Neural cell (in vitro differentiated cells): ENCODE results near the gene KASH5. TPM values are rescaled to one million over a fixed set of nuclear protein-coding genes. Genes with fewer than 3 reads are reported as not detected.

Experiments
- H2AFZ ChIP-seq: fragments of 200-600, 300-800 bp; sonication (generic), shearing (Covaris generic); 2 replicates; pipeline ENCODE4 v1.6.0; 2014; ENCODE audit warnings: low read depth, mild to moderate bottlenecking, antibody characterized with exemption, low read length, moderate library complexity
- H3F3A ChIP-seq: fragments of 200-600 bp; shearing (Covaris generic); 2 replicates; pipeline ENCODE4 v1.6.1; 2016; ENCODE audit warnings: mild to moderate bottlenecking, moderate library complexity, mixed read lengths, antibody characterized with exemption, low read length; ENCODE audit not compliant: insufficient read depth, poor library complexity, severe bottlenecking
- H3K27ac ChIP-seq: fragments of 200-600, 300-800 bp; sonication (generic), shearing (Covaris generic); 2 replicates; pipeline ENCODE4 v1.5.1; 2014; ENCODE audit warnings: mild to moderate bottlenecking, low read length, moderate library complexity
- H3K27me3 ChIP-seq: fragments of 300-800, 200-600 bp; sonication (generic), shearing (Covaris generic); 2 replicates; pipeline ENCODE4 v1.6.0; 2014; ENCODE audit warnings: mild to moderate bottlenecking, low read depth, low read length, moderate library complexity; ENCODE audit not compliant: insufficient read depth
- H3K36me3 ChIP-seq: fragments of 300-800, 200-600 bp; sonication (generic), shearing (Covaris generic); 2 replicates; pipeline ENCODE4 v1.5.1; 2014; ENCODE audit warnings: mild to moderate bottlenecking, antibody characterized with exemption, low read length, moderate library complexity; ENCODE audit not compliant: insufficient read depth
- H3K4me2 ChIP-seq: fragments of 300-800, 200-600 bp; sonication (generic), shearing (Covaris generic); 2 replicates; pipeline ENCODE4 v1.6.0; 2014; ENCODE audit warnings: mild to moderate bottlenecking, low read length
- H3K4me3 ChIP-seq: fragments of 300-800, 200-600 bp; sonication (generic), shearing (Covaris generic); 2 replicates; pipeline ENCODE4 v1.5.1; 2014; ENCODE audit warnings: mild to moderate bottlenecking, low read length, moderate library complexity
- H3K79me2 ChIP-seq: fragments of 200-600 bp; shearing (Covaris generic); replicated peaks from 2 replicates; pipeline ENCODE4 v1.6.0; 2014; ENCODE audit warnings: mild to moderate bottlenecking, low read length, moderate library complexity; ENCODE audit not compliant: insufficient read depth
- H3K9ac ChIP-seq: fragments of 300-800, 200-600 bp; sonication (generic), shearing (Covaris generic); 2 replicates; pipeline ENCODE4 v1.6.1; 2016; ENCODE audit warnings: mild to moderate bottlenecking, low read length, mixed read lengths
- H3K9me2 ChIP-seq: fragments of 200-600 bp; shearing (Covaris generic); 2 replicates; pipeline ENCODE4 v1.6.1; 2016; ENCODE audit warnings: mild to moderate bottlenecking, low read length, mixed read lengths; ENCODE audit not compliant: insufficient read depth
- H3K9me3 ChIP-seq: fragments of 200-600, 300-800 bp; sonication (generic), shearing (Covaris generic); 2 replicates; pipeline ENCODE4 v1.6.1; 2016; ENCODE audit warnings: mild to moderate bottlenecking, mixed run types, low read length, moderate library complexity, mixed read lengths
- H4K20me1 ChIP-seq: fragments of 200-600 bp; shearing (Covaris generic); 2 replicates; pipeline ENCODE4 v1.6.1; 2016; ENCODE audit warnings: mild to moderate bottlenecking, mixed run types; ENCODE audit not compliant: insufficient read depth
- EP300 ChIP-seq: fragments of 450-650 bp; conservative IDR thresholded peaks from 2 replicates; pipeline ENCODE4 v1.6.1; 2014; ENCODE audit warnings: antibody characterized with exemption, mild to moderate bottlenecking, moderate library complexity; ENCODE audit not compliant: poor library complexity, severe bottlenecking
- EZH2 ChIP-seq: fragments of 200-600, 300-800 bp; shearing (Covaris generic), sonication (generic); IDR thresholded peaks from 2 replicates; pipeline ENCODE4 v1.6.1; 2014; ENCODE audit warnings: antibody characterized with exemption, low read length, borderline replicate concordance, mild to moderate bottlenecking; ENCODE audit not compliant: insufficient read depth, poor library complexity, severe bottlenecking
- MXI1 ChIP-seq: fragments of 450-650 bp; conservative IDR thresholded peaks from 2 replicates; pipeline ENCODE4 v1.6.1; 2014; ENCODE audit warnings: antibody characterized with exemption, mild to moderate bottlenecking; ENCODE audit not compliant: poor library complexity, severe bottlenecking
- POLR2AphosphoS5 ChIP-seq: IDR thresholded peaks from 2 replicates; pipeline ENCODE4 v1.6.1; 2012
- RAD21 ChIP-seq: fragments of 450-650 bp; conservative IDR thresholded peaks from 2 replicates; pipeline ENCODE4 v1.6.1; 2014; ENCODE audit warnings: antibody characterized with exemption, mild to moderate bottlenecking, moderate library complexity
- SMC3 ChIP-seq: fragments of 450-650 bp; conservative IDR thresholded peaks from 2 replicates; pipeline ENCODE4 v1.6.1; 2014; ENCODE audit warnings: antibody characterized with exemption, mild to moderate bottlenecking, moderate library complexity; ENCODE audit not compliant: poor library complexity
- TAF1 ChIP-seq: IDR thresholded peaks from 2 replicates; pipeline ENCODE4 v1.6.1; 2012; ENCODE audit warnings: low read depth
- polyA plus RNA-seq: library from polyadenylated mRNA; depleted of rRNA; stranded (reverse); fragments of >200 nt; gene quantifications from 2 replicates; pipeline ENCODE4 v1.2.3, GENCODE V29; 2014
- TF ChIP-seq, protein P1 (sequence below): IDR thresholded peaks from 2 replicates; pipeline ENCODE4 v1.6.1; 2012; ENCODE audit warnings: borderline replicate concordance
- TF ChIP-seq, protein P2 (sequence below): fragments of 450-650 bp; IDR thresholded peaks from 2 replicates; pipeline ENCODE4 v1.5.1; 2014; ENCODE audit warnings: antibody characterized with exemption, mild to moderate bottlenecking, moderate library complexity; ENCODE audit not compliant: poor library complexity, severe bottlenecking

Gene KASH5
- polyA plus RNA-seq, 1 donor from 2014 or later: 0.11 TPM

DNA sequence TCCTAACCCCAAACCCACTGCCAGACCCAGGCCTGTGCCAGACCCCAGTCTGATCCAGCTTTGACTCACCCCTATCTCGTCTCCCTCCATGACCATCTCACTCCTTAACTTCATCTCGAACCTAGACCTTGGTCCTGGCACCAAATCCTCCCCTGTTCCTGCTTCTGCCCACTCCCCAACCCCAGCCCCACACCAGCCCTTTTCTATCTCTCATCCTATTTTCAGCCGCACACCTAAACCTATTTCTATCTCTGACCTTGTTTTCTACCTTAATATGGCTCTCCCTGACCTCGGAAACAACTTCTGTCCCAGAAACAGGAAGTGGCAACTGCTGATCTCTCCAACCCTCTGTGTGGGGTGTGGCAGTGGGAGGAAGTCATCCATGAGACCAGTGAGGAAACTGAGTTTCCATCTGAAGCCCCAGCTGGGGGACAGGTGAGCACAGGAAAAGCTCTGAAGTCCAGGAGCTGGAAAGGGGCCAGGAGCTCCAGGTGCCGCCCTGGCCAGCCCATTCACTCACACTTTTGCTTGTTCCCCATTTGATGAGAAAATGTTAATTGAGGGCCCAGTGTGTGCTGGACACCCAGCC lies 21.5 kb downstream of the KASH5 start:
- H3K27me3 ChIP-seq: no peaks in the 10 kb centered on the region
- H3K9ac ChIP-seq: no peak overlapping the region
- no peak overlapping the region for H3K27ac ChIP-seq
- no peak overlapping the region for H2AFZ ChIP-seq
- no peaks in the 10 kb centered on the region for H3K79me2 ChIP-seq
- no peaks in the 10 kb centered on the region for H3K9me2 ChIP-seq
- H3K36me3 ChIP-seq: no peaks in the 10 kb centered on the region
- no peaks in the 10 kb centered on the region for H4K20me1 ChIP-seq
- H3K9me3 ChIP-seq: no peaks in the 10 kb centered on the region
- TF ChIP-seq, protein P1, sequence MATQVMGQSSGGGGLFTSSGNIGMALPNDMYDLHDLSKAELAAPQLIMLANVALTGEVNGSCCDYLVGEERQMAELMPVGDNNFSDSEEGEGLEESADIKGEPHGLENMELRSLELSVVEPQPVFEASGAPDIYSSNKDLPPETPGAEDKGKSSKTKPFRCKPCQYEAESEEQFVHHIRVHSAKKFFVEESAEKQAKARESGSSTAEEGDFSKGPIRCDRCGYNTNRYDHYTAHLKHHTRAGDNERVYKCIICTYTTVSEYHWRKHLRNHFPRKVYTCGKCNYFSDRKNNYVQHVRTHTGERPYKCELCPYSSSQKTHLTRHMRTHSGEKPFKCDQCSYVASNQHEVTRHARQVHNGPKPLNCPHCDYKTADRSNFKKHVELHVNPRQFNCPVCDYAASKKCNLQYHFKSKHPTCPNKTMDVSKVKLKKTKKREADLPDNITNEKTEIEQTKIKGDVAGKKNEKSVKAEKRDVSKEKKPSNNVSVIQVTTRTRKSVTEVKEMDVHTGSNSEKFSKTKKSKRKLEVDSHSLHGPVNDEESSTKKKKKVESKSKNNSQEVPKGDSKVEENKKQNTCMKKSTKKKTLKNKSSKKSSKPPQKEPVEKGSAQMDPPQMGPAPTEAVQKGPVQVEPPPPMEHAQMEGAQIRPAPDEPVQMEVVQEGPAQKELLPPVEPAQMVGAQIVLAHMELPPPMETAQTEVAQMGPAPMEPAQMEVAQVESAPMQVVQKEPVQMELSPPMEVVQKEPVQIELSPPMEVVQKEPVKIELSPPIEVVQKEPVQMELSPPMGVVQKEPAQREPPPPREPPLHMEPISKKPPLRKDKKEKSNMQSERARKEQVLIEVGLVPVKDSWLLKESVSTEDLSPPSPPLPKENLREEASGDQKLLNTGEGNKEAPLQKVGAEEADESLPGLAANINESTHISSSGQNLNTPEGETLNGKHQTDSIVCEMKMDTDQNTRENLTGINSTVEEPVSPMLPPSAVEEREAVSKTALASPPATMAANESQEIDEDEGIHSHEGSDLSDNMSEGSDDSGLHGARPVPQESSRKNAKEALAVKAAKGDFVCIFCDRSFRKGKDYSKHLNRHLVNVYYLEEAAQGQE: no peak
- no peak for TF ChIP-seq TAF1
- no peak for TF ChIP-seq SMC3
- no peak for TF ChIP-seq RAD21
- TF ChIP-seq EZH2: no peak
- no peak for TF ChIP-seq MXI1
- TF ChIP-seq, protein P2, sequence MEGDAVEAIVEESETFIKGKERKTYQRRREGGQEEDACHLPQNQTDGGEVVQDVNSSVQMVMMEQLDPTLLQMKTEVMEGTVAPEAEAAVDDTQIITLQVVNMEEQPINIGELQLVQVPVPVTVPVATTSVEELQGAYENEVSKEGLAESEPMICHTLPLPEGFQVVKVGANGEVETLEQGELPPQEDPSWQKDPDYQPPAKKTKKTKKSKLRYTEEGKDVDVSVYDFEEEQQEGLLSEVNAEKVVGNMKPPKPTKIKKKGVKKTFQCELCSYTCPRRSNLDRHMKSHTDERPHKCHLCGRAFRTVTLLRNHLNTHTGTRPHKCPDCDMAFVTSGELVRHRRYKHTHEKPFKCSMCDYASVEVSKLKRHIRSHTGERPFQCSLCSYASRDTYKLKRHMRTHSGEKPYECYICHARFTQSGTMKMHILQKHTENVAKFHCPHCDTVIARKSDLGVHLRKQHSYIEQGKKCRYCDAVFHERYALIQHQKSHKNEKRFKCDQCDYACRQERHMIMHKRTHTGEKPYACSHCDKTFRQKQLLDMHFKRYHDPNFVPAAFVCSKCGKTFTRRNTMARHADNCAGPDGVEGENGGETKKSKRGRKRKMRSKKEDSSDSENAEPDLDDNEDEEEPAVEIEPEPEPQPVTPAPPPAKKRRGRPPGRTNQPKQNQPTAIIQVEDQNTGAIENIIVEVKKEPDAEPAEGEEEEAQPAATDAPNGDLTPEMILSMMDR: no peak
- TF ChIP-seq EP300: no peak
- TF ChIP-seq POLR2AphosphoS5: no peak
- no peaks in the 10 kb centered on the region for H3F3A ChIP-seq
- H3K4me3 ChIP-seq: no peak overlapping the region
- no peak overlapping the region for H3K4me2 ChIP-seq

DNA sequence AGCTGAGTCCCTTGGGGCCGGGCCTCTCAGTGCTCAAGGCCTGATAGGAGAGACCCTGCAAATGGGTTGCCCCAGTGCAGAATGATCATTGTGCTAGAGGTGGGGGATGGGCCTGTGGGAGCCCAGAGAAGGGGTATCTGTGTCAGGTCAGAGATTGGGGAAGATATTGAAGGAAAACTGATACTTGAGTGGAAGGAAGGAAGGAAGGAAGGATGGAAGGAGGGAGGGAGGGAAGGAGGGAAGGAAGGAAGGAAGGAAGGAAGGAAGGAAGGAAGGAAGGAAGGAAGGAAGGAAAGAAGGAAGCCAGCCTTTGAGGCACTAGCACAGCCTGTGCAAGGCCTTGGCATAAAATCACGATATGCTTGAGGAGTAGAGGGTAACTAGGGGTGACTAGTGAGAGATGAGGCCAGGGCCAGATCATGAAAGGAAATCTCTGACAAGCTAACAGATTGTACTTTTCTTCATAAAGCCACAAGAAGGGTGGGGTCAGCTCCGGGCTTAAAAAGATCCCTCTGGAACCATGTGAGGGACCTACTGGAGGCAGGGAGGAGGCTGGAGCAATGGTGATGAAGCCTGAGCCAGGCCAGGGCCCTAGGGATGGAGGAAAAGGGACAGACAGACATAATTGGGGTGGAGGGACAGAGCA lies 23.8 kb downstream of the KASH5 start:
- no peak for TF ChIP-seq RAD21
- TF ChIP-seq POLR2AphosphoS5: no peak
- no peak for TF ChIP-seq MXI1
- no peak for TF ChIP-seq SMC3
- TF ChIP-seq, protein P1: no peak
- no peak for TF ChIP-seq EP300
- TF ChIP-seq EZH2: no peak
- TF ChIP-seq, protein P2: no peak
- TF ChIP-seq TAF1: no peak
- Histone ChIP-seq H3K79me2 (no peaks in the 10 kb centered on the region), H3K36me3 (no peaks in the 10 kb centered on the region)

More for the DNA sequence above, 23.8 kb downstream of the KASH5 start:
- Histone ChIP-seq H3K9me3 (no peaks in the 10 kb centered on the region), H3K4me2 (no peak overlapping the region), H3F3A (no peaks in the 10 kb centered on the region), H3K9me2 (no peaks in the 10 kb centered on the region), H4K20me1 (no peaks in the 10 kb centered on the region), H3K9ac (no peak overlapping the region), H3K27ac (no peak overlapping the region), H3K4me3 (no peak overlapping the region), H2AFZ (no peak overlapping the region), H3K27me3 (no peaks in the 10 kb centered on the region)
